Measurements from ENCODE around the gene POLR1F. TPM values are rescaled to one million over a fixed set of nuclear protein-coding genes. Genes with fewer than 3 reads are reported as not detected.
A peak's percentile ranks its signal among the peaks of the same experiment; 100 is the strongest.

The POLR1F gene
- total RNA-seq, 2 donors from 2014 or later, result 8.6 to 9.3 TPM

DNA sequence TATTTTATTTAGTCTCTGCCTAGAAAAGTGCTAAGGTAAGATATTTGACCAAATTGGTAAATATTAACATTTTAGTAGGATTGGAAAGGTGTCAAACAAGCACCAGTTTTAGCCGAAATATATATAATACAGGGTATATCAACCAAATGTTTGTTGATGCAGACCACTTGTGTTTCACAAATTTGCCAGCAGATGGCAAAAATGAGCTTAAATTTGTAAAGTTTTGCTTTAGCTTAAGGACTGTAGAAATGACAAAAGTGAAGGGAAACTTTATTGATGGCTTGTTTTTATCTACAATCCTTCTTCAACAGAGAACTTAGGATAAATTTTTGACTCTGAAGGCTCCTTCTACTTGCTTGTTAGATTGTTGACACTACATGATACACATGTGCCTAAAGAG lies 4.8 kb upstream of the POLR1F start:
- intact Hi-C loops (cut with DNase I), result loop anchor here (10.0 kb wide), 1 partner anchor 881 kb away; no protein-coding TSS in a partner anchor
- peaks cover 6% of the 10 kb centered on the region for H3K4me1 ChIP-seq
- no peak overlapping the region for H3K4me3 ChIP-seq
- no peak for TF ChIP-seq POLR2A (IDR thresholded peaks at IDR 0.05)
- TF ChIP-seq, protein P1, sequence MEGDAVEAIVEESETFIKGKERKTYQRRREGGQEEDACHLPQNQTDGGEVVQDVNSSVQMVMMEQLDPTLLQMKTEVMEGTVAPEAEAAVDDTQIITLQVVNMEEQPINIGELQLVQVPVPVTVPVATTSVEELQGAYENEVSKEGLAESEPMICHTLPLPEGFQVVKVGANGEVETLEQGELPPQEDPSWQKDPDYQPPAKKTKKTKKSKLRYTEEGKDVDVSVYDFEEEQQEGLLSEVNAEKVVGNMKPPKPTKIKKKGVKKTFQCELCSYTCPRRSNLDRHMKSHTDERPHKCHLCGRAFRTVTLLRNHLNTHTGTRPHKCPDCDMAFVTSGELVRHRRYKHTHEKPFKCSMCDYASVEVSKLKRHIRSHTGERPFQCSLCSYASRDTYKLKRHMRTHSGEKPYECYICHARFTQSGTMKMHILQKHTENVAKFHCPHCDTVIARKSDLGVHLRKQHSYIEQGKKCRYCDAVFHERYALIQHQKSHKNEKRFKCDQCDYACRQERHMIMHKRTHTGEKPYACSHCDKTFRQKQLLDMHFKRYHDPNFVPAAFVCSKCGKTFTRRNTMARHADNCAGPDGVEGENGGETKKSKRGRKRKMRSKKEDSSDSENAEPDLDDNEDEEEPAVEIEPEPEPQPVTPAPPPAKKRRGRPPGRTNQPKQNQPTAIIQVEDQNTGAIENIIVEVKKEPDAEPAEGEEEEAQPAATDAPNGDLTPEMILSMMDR (IDR thresholded peaks at IDR 0.05), result peak in 6 of 7 experiments; percentile 30 to 57 (median 50)
- H3K36me3 ChIP-seq (replicated peaks in 1 of 2; ENCODE audit: insufficient read depth in 1 of 2, low read depth in 2 of 2), result no peaks in the 10 kb centered on the region
- no peaks in the 10 kb centered on the region for H3K9me3 ChIP-seq
- WGBS, 2 donors, result 21 to 31% methylated on average over 1 of the region's 1 CpG
- DNase-seq (peak; percentile 20 to 55 (median 38)), ATAC-seq (no peak)
- H3K27ac ChIP-seq, result no peak overlapping the region
- no peaks in the 10 kb centered on the region for H3K27me3 ChIP-seq

DNA sequence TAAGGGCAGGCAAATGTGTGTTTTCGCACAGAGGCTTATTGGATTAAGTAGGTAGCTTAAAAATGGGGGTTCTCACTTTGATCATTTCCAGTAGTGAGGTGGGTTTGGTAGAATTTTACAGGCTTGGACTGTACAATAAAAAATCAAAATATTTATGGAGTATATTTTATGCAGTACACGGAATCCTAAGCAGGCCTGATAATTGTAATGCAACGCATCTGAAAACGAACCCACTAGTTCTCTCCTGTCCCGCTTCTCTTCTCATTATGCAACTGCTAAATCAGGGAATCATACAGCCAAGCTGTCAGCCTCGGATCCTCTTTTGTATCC lies 377 bp upstream of the POLR1F start:
- no peaks in the 10 kb centered on the region for H3K9me3 ChIP-seq
- no peak overlapping the region for H3K4me3 ChIP-seq
- H3K27me3 ChIP-seq, result no peaks in the 10 kb centered on the region
- no peak for ATAC-seq
- H3K4me1 ChIP-seq, result peaks cover 25% of the 10 kb centered on the region
- intact Hi-C loops (cut with DNase I), result no loop called here
- 54 to 58% methylated on average over 6 of the region's 6 CpGs for WGBS, 2 donors
- DNase-seq, result no peak
- TF ChIP-seq, protein P1 (IDR thresholded peaks at IDR 0.05), result no peak
- no peak for TF ChIP-seq POLR2A (IDR thresholded peaks at IDR 0.05)
- no peaks in the 10 kb centered on the region for H3K36me3 ChIP-seq (replicated peaks in 1 of 2; ENCODE audit: insufficient read depth in 1 of 2, low read depth in 2 of 2)
- H3K27ac ChIP-seq, result peak overlapping the region in 3 of 4 donors; percentile 55 to 73 (median 73)

DNA sequence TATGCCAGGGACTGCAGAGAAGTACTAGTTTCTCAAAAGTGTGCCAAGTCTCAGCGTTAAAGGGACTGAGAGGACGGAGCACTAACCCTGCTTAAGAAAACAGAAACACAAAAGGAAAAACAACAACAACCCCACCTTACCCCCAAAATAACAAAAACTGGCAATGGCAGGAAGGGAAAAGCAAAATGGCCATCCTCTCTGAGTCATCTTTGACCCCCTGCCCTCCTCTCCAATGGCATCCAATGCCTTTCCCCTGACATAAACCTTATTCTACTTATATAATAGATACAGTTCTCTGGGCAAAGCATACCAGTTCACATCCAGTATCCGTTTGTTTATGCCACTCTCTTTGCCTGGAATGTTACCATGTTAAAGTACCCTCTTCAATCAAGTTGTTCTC lies 1.6 kb downstream of the POLR1F start:
- no peaks in the 10 kb centered on the region for H3K9me3 ChIP-seq
- TF ChIP-seq, protein P1 (IDR thresholded peaks at IDR 0.05), result no peak
- TF ChIP-seq POLR2A (IDR thresholded peaks at IDR 0.05), result no peak
- WGBS, 2 donors, result 61 to 67% methylated on average over 3 of the region's 3 CpGs
- no peak overlapping the region for H3K4me3 ChIP-seq
- intact Hi-C loops (cut with DNase I), result no loop called here
- H3K36me3 ChIP-seq (replicated peaks in 1 of 2; ENCODE audit: insufficient read depth in 1 of 2, low read depth in 2 of 2), result no peaks in the 10 kb centered on the region
- ATAC-seq, result no peak
- no peak overlapping the region for H3K27ac ChIP-seq
- H3K4me1 ChIP-seq, result peaks cover 25% of the 10 kb centered on the region
- no peak for DNase-seq
- no peaks in the 10 kb centered on the region for H3K27me3 ChIP-seq

DNA sequence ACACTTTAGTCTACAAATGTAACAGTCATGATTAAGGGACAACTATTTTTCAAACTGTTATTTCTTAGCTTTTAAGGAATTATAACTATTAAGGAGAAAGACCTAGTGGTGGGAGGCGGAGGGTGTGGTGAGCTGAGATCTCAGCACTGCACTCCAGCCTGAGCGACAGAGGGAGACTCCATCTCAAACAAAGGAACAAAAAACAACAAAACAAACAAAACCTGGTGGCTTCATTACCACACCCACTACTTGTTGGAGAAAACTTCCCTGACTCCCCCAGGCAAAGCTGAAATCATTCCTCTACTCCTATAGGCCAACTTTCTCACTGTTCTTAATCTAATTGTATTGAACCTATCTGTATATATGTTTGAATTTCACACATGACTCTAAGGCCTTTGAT lies 3.2 kb downstream of the POLR1F start:
- intact Hi-C loops (cut with DNase I), result no loop called here
- no peak overlapping the region for H3K4me3 ChIP-seq
- peaks cover 25% of the 10 kb centered on the region for H3K4me1 ChIP-seq
- ATAC-seq (no peak), DNase-seq (no peak)
- 74 to 82% methylated on average over 2 of the region's 2 CpGs for WGBS, 2 donors
- no peaks in the 10 kb centered on the region for H3K9me3 ChIP-seq
- no peak overlapping the region for H3K27ac ChIP-seq
- TF ChIP-seq POLR2A (IDR thresholded peaks at IDR 0.05), result no peak
- TF ChIP-seq, protein P1 (IDR thresholded peaks at IDR 0.05), result no peak
- no peaks in the 10 kb centered on the region for H3K27me3 ChIP-seq
- H3K36me3 ChIP-seq (replicated peaks in 1 of 2; ENCODE audit: insufficient read depth in 1 of 2, low read depth in 2 of 2), result no peaks in the 10 kb centered on the region

DNA sequence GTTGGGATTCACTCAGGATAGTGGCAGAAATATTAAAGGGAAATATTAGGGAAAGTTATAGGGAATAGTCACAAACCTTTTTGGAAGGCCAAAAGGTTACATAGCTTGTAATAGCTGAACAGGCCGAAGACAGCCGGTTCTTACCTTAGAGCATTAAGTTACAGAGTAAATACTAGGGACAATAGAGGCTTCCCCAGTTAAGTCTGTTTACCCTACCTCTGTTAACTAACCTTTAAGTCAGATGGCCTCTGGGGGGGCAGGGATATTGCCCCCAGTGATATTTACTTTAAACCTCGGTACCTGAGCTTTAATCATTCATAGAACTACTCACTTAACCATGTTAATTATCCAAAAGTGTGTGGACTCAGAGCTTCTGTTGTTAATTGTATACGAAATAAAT lies 7.4 kb downstream of the POLR1F start:
- 66 to 73% methylated on average over 4 of the region's 4 CpGs for WGBS, 2 donors
- no peak for ATAC-seq

More for the DNA sequence above, 7.4 kb downstream of the POLR1F start:
- no peak overlapping the region for H3K27ac ChIP-seq
- peaks cover 2% of the 10 kb centered on the region for H3K4me1 ChIP-seq
- H3K36me3 ChIP-seq (replicated peaks in 1 of 2; ENCODE audit: insufficient read depth in 1 of 2, low read depth in 2 of 2), result peaks cover 0 to 2% of the 10 kb centered on the region in 2 donors
- TF ChIP-seq, protein P1 (IDR thresholded peaks at IDR 0.05), result no peak
- TF ChIP-seq POLR2A (IDR thresholded peaks at IDR 0.05), result no peak
- intact Hi-C loops (cut with DNase I), result no loop called here
- DNase-seq, result no peak
- H3K4me3 ChIP-seq, result no peak overlapping the region
- no peaks in the 10 kb centered on the region for H3K27me3 ChIP-seq
- H3K9me3 ChIP-seq, result no peaks in the 10 kb centered on the region
